ENCODE results near the gene STOX2.

Gene STOX2

GRCh38 chr4:183984566-183984965 is 79.5 kb downstream of the STOX2 start:
- H3K4me3 ChIP-seq (ENCODE audit: low read depth, low read length) = no peak overlapping the region

GRCh38 chr4:183985786-183986185 is 80.7 kb downstream of the STOX2 start:
- no peak overlapping the region for H3K4me3 ChIP-seq (ENCODE audit: low read depth, low read length)

GRCh38 chr4:183986291-183986970 is 81.3 kb downstream of the STOX2 start:
- H3K4me3 ChIP-seq (ENCODE audit: low read depth, low read length) = no peak overlapping the region

- peak overlapping the region; percentile 35 for H3K4me3 ChIP-seq (ENCODE audit: low read depth, low read length)
Measured at GRCh38 chr4:183986971-183987946, 82.2 kb downstream of the STOX2 start.

GRCh38 chr4:183987987-183988392 is 82.9 kb downstream of the STOX2 start:
- H3K4me3 ChIP-seq (ENCODE audit: low read depth, low read length) = peak overlapping the region; percentile 35

- no peak overlapping the region for H3K4me3 ChIP-seq (ENCODE audit: low read depth, low read length)
Measured at GRCh38 chr4:183988874-183989273, 83.8 kb downstream of the STOX2 start.

- no peak overlapping the region for H3K4me3 ChIP-seq (ENCODE audit: low read depth, low read length)
Measured at GRCh38 chr4:183989461-183989860, 84.4 kb downstream of the STOX2 start.

- H3K4me3 ChIP-seq (ENCODE audit: low read depth, low read length) = no peak overlapping the region
Measured at GRCh38 chr4:183989931-183990330, 84.8 kb downstream of the STOX2 start.

GRCh38 chr4:183993676-183994075 is 88.6 kb downstream of the STOX2 start:
- no peak overlapping the region for H3K4me3 ChIP-seq (ENCODE audit: low read depth, low read length)

GRCh38 chr4:183995570-183995969 is 90.5 kb downstream of the STOX2 start:
- no peak overlapping the region for H3K4me3 ChIP-seq (ENCODE audit: low read depth, low read length)

- no peak overlapping the region for H3K4me3 ChIP-seq (ENCODE audit: low read depth, low read length)
Measured at GRCh38 chr4:183996868-183997267, 91.8 kb downstream of the STOX2 start.

- no peak overlapping the region for H3K4me3 ChIP-seq (ENCODE audit: low read depth, low read length)
Measured at GRCh38 chr4:183999435-183999834, 94.3 kb downstream of the STOX2 start.

- H3K4me3 ChIP-seq (ENCODE audit: low read depth, low read length) = no peak overlapping the region
Measured at GRCh38 chr4:184000457-184001396, 95.6 kb downstream of the STOX2 start.

GRCh38 chr4:184003433-184003832 is 98.3 kb downstream of the STOX2 start:
- H3K4me3 ChIP-seq (ENCODE audit: low read depth, low read length) = no peak overlapping the region

GRCh38 chr4:184007891-184008290 is 102.8 kb downstream of the STOX2 start:
- no peak overlapping the region for H3K4me3 ChIP-seq (ENCODE audit: low read depth, low read length)

GRCh38 chr4:184010696-184011095 is 105.6 kb downstream of the STOX2 start:
- no peak overlapping the region for H3K4me3 ChIP-seq (ENCODE audit: low read depth, low read length)

- H3K4me3 ChIP-seq (ENCODE audit: low read depth, low read length) = no peak overlapping the region
Measured at GRCh38 chr4:184011826-184012380, 106.8 kb downstream of the STOX2 start.

- no peak overlapping the region for H3K4me3 ChIP-seq (ENCODE audit: low read depth, low read length)
Measured at GRCh38 chr4:184012937-184013336, 107.8 kb downstream of the STOX2 start.

- no peak overlapping the region for H3K4me3 ChIP-seq (ENCODE audit: low read depth, low read length)
Measured at GRCh38 chr4:184014301-184014700, 109.2 kb downstream of the STOX2 start.

All from iPS-11a (cell line).